Fibroblast of mammary gland (primary cell): ENCODE data around the gene C16orf90.

Experiments
- DNase-seq: peaks from one replicate; pipeline ENCODE4 v3.0.0-alpha.2; 2010; ENCODE audit warnings: low read depth
- H3K4me3 ChIP-seq: 2 replicates; pipeline ENCODE4 v1.5.1; 2011; ENCODE audit warnings: low read depth, mild to moderate bottlenecking, low read length, moderate library complexity; ENCODE audit not compliant: control insufficient read depth
- TF ChIP-seq, protein P1 (sequence below): conservative IDR thresholded peaks from 2 replicates; pipeline ENCODE4 v1.5.1; 2011; ENCODE audit warnings: low read depth, low read length, inconsistent platforms; ENCODE audit not compliant: control insufficient read depth, insufficient read depth

Gene C16orf90

DNA sequence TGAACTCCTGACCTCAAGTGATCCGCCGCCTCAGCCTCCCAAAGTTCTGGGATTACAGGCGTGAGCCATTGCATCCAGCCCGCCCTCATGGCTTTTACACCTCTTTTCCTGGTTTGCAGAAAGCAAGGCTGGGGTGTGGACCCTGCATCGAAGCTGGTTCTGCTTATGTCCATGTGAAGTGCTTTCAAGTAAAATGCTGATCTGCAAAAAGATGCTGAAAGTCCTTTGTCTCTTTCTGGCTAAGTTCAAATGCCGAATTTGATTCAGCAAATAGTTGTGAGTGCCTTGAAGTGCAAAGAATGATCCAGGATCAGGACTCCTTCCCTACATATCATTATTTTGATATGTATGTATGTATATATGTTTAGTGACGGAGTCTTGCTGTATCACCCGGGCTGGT is 34.7 kb downstream of the C16orf90 start:
- H3K4me3 ChIP-seq = no peak overlapping the region
- TF ChIP-seq, protein P1, sequence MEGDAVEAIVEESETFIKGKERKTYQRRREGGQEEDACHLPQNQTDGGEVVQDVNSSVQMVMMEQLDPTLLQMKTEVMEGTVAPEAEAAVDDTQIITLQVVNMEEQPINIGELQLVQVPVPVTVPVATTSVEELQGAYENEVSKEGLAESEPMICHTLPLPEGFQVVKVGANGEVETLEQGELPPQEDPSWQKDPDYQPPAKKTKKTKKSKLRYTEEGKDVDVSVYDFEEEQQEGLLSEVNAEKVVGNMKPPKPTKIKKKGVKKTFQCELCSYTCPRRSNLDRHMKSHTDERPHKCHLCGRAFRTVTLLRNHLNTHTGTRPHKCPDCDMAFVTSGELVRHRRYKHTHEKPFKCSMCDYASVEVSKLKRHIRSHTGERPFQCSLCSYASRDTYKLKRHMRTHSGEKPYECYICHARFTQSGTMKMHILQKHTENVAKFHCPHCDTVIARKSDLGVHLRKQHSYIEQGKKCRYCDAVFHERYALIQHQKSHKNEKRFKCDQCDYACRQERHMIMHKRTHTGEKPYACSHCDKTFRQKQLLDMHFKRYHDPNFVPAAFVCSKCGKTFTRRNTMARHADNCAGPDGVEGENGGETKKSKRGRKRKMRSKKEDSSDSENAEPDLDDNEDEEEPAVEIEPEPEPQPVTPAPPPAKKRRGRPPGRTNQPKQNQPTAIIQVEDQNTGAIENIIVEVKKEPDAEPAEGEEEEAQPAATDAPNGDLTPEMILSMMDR = no peak
- DNase-seq = no peak

DNA sequence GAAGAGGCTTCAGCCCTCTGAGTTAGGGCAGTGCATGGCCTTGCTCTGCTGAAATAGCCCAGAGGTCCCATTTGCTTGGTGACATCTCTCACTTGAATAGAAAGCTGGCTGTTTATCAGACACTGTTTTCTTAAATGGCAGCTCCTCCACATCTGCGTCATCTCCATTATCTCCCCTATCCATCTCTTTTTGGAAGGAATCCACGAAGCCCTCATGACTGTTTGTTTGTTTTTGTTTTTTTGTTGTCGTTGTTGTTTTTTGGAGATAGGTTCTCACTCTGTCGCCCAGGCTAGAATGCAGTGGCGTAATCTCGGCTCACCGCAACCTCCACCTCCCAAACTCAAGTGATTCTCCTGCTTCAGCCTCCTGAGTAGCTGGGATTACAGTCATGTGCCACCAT is 35.2 kb downstream of the C16orf90 start:
- no peak overlapping the region for H3K4me3 ChIP-seq
- TF ChIP-seq, protein P1 = no peak
- no peak for DNase-seq

GRCh38 chr16:3459401-3460090 is 35.7 kb downstream of the C16orf90 start:
- DNase-seq = no peak
- TF ChIP-seq, protein P1 = no peak
- peak overlapping the region; percentile 5 for H3K4me3 ChIP-seq

DNA sequence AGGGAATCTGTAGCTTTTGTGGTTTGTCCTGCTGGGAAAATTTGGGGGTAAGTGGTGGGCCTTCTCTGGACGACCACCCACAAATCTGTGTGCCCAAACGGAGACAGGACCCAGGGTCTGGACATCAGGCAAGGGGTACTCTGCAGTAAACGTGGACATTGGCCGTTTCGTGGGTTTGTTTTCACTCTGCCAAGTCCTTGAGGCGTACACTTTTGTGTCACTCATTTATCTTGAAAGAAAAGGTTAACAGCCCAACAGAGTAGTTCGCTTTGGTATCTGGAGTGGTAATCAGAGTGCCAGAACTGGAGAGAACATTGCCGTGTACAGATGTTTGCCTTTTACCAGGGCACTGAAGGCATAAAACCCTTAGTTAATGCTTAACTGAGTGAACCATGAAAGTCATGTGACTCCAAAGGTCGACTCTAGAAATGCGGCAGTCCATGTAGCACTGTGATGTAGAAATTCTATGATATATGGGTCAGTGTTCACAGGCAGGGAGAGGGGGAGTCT is 36.4 kb downstream of the C16orf90 start:
- peak; percentile 34 for DNase-seq
- TF ChIP-seq, protein P1 = no peak
- peak overlapping the region; percentile 83 for H3K4me3 ChIP-seq

- peak overlapping the region; percentile 83 for H3K4me3 ChIP-seq
- TF ChIP-seq, protein P1 = no peak
- no peak for DNase-seq
Measured at GRCh38 chr16:3458278-3458851, 36.9 kb downstream of the C16orf90 start.

DNA sequence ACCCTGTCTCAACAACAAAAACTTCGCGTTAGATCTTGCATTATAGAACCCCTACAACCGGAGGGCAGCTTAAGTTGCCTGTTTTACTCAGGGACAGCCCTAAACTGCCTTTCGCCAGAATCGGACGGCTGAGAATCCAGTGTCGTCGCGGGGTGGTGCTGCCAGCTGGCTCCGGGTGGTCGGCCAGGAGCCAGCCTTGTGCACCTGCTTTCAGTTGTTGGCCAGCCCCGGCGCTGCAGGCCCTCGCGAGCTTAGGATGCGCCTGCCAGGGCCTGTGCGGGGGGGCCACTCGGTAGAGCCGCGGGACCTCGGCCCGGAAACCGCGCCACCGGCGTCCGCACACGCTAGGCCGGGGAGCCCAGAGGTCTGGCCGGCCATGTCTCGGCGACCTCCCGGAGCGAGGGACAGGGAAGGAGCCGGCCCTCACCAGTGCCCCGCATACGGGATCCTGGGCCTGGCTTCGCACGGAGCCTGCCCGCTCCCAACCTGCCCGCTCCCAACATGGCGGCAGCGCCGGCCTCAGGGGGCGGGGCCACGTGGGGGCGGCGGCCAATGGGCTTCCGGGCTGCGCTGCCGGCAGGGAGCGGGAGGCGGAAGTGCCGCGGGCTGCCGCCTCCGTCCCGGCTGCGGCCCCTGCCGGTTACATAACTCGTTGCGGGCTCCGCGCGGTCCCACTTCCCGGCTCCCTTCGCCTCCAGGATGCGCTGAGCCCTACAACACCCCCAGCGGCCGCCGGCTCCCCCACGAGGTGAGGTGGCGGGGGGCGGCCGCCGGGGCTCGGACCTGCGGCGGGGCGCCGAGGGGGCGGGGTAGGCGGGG is 37.6 kb downstream of the C16orf90 start:
- TF ChIP-seq, protein P1 = no peak
- H3K4me3 ChIP-seq = peak overlapping the region; percentile 83
- peak; percentile 77 for DNase-seq
